NCI-H345 treated with DMSO at 0.1 percent for 48 hours (cell line): ENCODE results near the gene ADAD1.
"Not testable (repeated sequence)": the region's sequence is repeated elsewhere in the genome, so short reads cannot be mapped to it uniquely, and the experiment has no call there.

Experiments used
- DNase-seq: peaks from one replicate; lab custom pipeline; 2025; ENCODE audit not compliant: unreplicated experiment; lab: John Stamatoyannopoulos, UW

ADAD1 gene

GRCh38 chr4:122378711-122379110, at the start of gene ADAD1:
TSS of gene ADAD1 (plus strand) at chr4:122379011. CDS start at chr4:122380070, 1,059 bp downstream.
- no peak for DNase-seq

GRCh38 chr4:122329876-122330565, 48.8 kb upstream of the ADAD1 start:
- DNase-seq = no peak

DNA sequence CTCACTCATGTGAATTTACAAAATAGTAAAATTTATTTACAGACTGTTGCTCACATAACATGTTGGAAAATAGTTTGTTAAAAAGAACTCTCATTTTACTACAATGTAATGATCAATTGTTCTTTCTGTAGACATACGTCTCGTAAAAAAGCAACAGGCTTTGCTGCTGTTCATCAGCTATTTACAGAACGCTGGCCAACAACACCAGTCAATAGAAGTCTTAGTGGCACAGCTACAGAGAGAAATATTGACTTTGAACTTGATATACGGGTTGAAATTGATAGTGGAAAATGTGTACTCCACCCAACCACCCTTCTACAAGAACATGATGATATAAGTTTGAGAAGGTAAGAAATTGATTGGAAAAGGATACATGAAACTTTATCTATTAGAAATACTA, 47.6 kb upstream of the ADAD1 start:
- DNase-seq = no peak

DNA sequence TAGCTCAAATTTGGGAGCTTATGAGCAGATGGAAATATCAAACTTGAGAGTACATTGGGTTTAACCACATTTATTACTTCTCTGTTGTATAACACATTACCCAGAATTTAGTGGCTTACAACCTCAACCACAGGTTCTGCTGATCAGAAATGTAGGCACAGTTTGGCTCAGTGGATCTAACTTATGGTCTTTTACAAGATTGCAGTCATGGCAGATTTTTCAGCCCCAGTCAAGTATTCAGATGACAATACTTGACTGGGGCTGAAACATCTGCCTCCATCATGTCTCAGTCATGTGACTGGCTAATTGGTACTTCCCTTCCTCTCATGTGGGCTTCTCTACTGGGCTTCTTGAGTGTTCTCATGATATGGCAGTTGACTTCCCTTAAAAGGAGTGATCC, 44.0 kb upstream of the ADAD1 start:
- no peak for DNase-seq

DNA sequence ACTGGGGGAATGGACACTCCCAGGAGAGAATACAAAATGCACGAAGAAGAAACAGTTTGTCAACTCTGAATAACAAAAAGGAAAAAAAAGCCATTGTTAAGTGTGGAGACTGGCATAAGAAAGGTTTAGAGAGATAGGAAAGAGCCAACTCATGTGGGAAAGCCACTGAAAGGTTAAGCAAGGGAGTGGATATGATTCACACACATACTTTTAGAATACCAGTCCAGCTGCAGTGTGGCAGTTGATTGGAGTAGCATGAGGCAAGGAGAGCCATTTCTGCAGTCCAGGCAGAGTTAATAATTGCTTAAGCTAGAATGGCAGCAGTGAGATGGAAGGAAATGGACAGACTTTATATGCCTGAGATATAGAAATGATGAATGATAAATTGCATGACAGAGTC, 36.9 kb upstream of the ADAD1 start:
- DNase-seq = no peak

GRCh38 chr4:122346036-122346435, 32.8 kb upstream of the ADAD1 start:
- no peak for DNase-seq

DNA sequence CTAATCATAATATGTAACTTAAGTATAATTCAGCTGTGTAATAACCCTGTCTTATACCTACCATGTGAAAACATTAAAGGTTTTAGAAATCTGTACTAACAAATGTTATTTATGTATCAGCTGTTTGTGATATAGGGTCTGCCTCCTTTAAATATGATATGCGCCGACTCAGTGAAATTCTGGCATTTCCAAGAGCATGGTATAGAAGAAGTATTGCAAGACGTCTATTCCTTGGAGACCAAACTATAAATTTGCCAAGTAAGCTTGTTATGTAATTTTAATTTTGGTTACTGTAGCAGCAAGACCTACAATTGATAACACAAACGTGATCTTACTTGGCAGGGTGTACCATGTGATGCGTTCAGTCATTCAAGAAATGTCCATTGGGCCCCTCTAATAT, 32.3 kb upstream of the ADAD1 start:
- DNase-seq = no peak

- DNase-seq = no peak
Observed at GRCh38 chr4:122356317-122356808, 22.4 kb upstream of the ADAD1 start.

- no peak for DNase-seq
Observed at GRCh38 chr4:122360754-122361153, 18.1 kb upstream of the ADAD1 start.

- no peak for DNase-seq
Observed at GRCh38 chr4:122364700-122365404, 14.0 kb upstream of the ADAD1 start.

DNA sequence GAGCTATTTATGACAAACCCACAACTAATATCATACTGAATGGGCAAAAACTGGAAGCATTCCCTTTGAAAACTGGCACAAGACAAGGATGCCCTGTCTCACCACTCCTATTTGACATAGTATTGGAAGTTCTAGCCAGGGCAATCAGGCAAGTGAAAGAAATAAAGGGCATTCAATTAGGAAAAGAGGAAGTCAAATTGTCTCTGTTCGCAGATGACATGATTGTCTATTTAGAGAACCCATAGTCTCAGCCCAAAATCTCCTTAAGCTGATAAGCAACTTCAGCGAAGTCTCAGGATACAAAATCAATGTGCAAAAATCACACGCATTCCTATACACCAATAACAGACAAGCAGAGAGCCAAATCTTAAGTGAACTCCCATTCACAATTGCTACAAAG, 10.0 kb upstream of the ADAD1 start:
- DNase-seq = not testable (repeated sequence)

DNA sequence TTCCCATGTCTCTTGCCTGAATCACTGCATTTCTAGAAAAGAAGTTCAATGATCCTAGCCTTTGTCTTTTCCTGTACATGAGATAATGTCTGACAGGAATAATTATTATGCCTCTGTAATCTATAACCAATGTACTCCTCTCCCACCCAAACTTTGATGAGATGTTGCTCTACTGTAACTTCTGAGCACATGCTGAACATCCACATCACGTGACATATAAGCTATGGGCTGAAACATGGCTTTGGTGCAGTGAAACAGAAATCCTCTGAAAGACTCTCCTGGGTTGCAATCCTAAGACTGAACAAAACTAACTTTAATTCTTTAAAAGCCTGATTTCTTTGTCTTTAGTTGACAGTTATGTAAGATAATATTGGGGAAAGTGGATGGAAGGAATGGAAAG, 1.5 kb upstream of the ADAD1 start:
- no peak for DNase-seq

GRCh38 chr4:122379239-122379638, 428 bp downstream of the ADAD1 start:
- DNase-seq = no peak

GRCh38 chr4:122383341-122383740, 4.5 kb downstream of the ADAD1 start:
- no peak for DNase-seq

DNA sequence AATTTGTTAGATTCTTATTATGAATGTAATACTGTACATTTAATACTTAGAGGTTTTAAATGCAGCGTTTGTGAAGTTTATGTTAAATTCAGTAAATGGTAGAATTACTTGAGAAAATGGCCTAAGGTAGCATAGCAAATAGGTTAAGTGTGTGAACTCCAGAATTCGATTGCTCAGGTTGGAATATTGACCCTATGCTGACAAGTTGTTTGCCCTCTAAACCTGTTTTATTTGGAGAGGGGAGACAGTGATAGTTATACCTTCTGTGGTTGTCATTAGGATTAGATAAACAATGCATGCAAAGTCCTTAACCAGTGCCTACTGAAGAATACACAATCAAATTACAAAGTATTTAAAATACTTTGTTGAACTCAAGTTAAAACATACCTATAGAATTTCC, 5.4 kb downstream of the ADAD1 start:
- no peak for DNase-seq

GRCh38 chr4:122393276-122393675, 14.5 kb downstream of the ADAD1 start:
- no peak for DNase-seq

DNA sequence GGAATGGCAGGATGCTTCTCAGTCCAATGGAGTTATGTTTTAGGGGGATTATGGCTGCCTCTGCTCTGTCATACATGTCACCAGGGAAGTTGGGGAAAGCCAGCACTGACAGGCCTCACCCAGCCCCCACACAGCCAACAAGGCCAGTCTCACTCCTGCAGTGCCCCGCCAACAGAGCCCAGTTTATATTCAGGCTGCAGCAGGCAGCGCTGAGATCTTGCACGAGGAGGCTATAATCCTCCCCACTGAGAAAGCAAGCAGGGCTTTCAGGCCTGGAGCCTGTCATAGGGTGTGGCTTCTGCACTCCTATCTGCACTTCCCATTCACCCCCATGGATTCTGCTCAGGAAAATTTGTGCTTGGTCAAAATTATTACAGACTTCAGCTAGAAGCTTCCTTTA, 25.1 kb downstream of the ADAD1 start:
- DNase-seq = no peak

- DNase-seq = no peak
Observed at GRCh38 chr4:122412547-122412946, 33.7 kb downstream of the ADAD1 start.

DNA sequence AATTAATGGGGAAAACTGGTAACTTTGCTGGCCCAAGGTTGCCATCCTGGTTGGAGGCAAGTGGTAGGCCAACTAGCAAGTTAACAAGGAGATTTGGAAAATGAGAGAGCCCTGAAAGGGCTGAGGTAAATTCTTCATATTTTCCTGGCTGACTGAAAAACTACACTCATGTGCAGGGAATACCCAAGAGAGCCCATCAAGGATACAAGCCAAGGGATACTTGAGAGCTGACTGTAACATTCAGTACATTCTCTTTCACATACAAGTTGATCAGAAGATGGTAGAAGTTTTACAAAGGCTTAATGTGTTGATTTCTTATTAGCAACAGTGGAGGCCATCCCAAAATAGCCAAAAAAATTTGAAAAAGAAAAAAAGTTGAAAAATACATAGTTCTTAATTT, 44.4 kb downstream of the ADAD1 start:
- DNase-seq = no peak

- no peak for DNase-seq
Observed at GRCh38 chr4:122431351-122431750, 52.5 kb downstream of the ADAD1 start.

DNA sequence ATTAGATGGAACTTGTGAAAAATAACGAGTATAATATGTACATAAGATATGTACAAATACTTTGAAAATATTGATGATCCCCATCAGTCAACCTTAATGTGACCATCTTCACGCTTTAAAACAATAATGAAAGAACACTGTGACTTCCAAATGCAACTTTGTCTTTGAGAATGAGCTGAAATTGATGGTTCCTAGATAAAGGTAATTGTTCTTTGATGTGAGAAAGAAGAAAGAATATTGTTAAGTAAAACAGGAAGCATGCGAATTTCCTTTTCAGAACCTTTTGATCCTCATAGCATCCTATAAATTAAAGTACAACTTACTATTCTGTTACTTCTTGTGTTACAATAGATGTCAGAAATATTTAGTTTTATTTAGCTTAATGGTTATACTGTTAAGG, 55.5 kb downstream of the ADAD1 start:
- no peak for DNase-seq

- no peak for DNase-seq
Observed at GRCh38 chr4:122450847-122451246, 72.0 kb downstream of the ADAD1 start.
